ENCODE data around the gene NR2E1. TPM values are rescaled to one million over a fixed set of nuclear protein-coding genes. Genes with fewer than 3 reads are reported as not detected.

Gene NR2E1
- total and polyA plus RNA-seq, 10 of the 15 experiments (the other 5 are each of a cell fraction or from before 2014, with no cell fraction given), result not detected

- H3K9ac ChIP-seq (ENCODE audit: control insufficient read depth, insufficient read depth, low read length), result no peak overlapping the region
- no peaks in the 10 kb centered on the region for H3K36me3 ChIP-seq (ENCODE audit: control insufficient read depth in 2 of 2, insufficient read depth in 2 of 2, low read length in 1 of 2)
- BruUV-seq (replicated peaks), result no TSS peak
- ATAC-seq, result no peak
- DNase-seq (ENCODE audit: low read depth, low spot score), result no peak
- no peak for FAIRE-seq
- no peak overlapping the region for H3K4me2 ChIP-seq (ENCODE audit: control insufficient read depth, insufficient read depth)
- intact Hi-C loops (cut with micrococcal nuclease; ENCODE audit: unreplicated experiment), result no loop called here
- in situ Hi-C loops (cut with MboI), result no loop called here
- ChIA-PET POLR2A (no interaction called here), CTCF (interaction anchor here (0.8 to 1.1 kb wide), 2 partner anchors 277 to 315 kb away, joined by 4 to 5 read pairs; no protein-coding TSS in a partner anchor), SMC1A (ENCODE audit: uncharacterized antibody, unreplicated experiment) (interaction anchor here (0.5 to 1.4 kb wide), 3 partner anchors 24 to 315 kb away, joined by 3 read pairs; no protein-coding TSS in a partner anchor), RAD21 (ENCODE audit: unreplicated experiment) (no interaction called here)
- no peak overlapping the region for H2AFZ ChIP-seq (ENCODE audit: control insufficient read depth, low read depth, low read length)
- no peaks in the 10 kb centered on the region for H4K20me1 ChIP-seq (ENCODE audit: control insufficient read depth, insufficient read depth)
- no peaks in the 10 kb centered on the region; the same call in 2 of the 3 replicates for H3K9me3 ChIP-seq (replicated peaks; ENCODE audit: control insufficient read depth, insufficient read depth, low read length)
- H3K4me1 ChIP-seq (ENCODE audit: control insufficient read depth, insufficient read depth, low read length), result no peaks in the 10 kb centered on the region
- TF ChIP-seq SMAD1 (IDR thresholded peaks at IDR 0.05; ENCODE audit: low read depth, partially characterized antibody) (no peak), SUZ12 (IDR thresholded peaks at IDR 0.05; ENCODE audit: unreplicated experiment) (peak; percentile 65)
- H3K27me3 ChIP-seq (replicated peaks in 1 of 2; ENCODE audit: control insufficient read depth in 2 of 2, insufficient read depth in 2 of 2, low read length in 1 of 2), result peaks cover 23 to 32% of the 10 kb centered on the region in 2 experiments
- H3K79me2 ChIP-seq (ENCODE audit: control insufficient read depth, insufficient read depth, low read length), result no peaks in the 10 kb centered on the region
- WGBS (ENCODE audit: insufficient coverage, insufficient replicate concordance, low lambda C conversion rate, missing lambda C conversion rate), result 38% methylated on average over 43 of the region's 46 CpGs
- no peak overlapping the region for H3K27ac ChIP-seq (ENCODE audit: control insufficient read depth, insufficient read depth)
- no peak overlapping the region for H3K4me3 ChIP-seq
Observed at GRCh38 chr6:108176281-108177089, 10.7 kb downstream of the NR2E1 start.

- no peaks in the 10 kb centered on the region for H3K4me1 ChIP-seq (ENCODE audit: control insufficient read depth, insufficient read depth, low read length)
- FAIRE-seq, result no peak
- no peak overlapping the region for H3K4me3 ChIP-seq
- no peaks in the 10 kb centered on the region for H4K20me1 ChIP-seq (ENCODE audit: control insufficient read depth, insufficient read depth)
- ChIA-PET RAD21 (ENCODE audit: unreplicated experiment) (no interaction called here), POLR2A (no interaction called here), CTCF (interaction anchor here (0.7 to 1.5 kb wide), 3 partner anchors 8 to 344 kb away, joined by 3 to 5 read pairs (median 3); no protein-coding TSS in a partner anchor), SMC1A (ENCODE audit: uncharacterized antibody, unreplicated experiment) (interaction anchor here (2.8 kb wide), 1 partner anchor 8 kb away, joined by 7 read pairs; no protein-coding TSS in a partner anchor)
- no peak for ATAC-seq
- intact Hi-C loops (cut with micrococcal nuclease; ENCODE audit: unreplicated experiment), result no loop called here
- no peak for DNase-seq (ENCODE audit: low read depth, low spot score)
- H2AFZ ChIP-seq (ENCODE audit: control insufficient read depth, low read depth, low read length), result no peak overlapping the region
- peaks cover 18 to 23% of the 10 kb centered on the region in 2 experiments for H3K27me3 ChIP-seq (replicated peaks in 1 of 2; ENCODE audit: control insufficient read depth in 2 of 2, insufficient read depth in 2 of 2, low read length in 1 of 2)
- H3K27ac ChIP-seq (ENCODE audit: control insufficient read depth, insufficient read depth), result no peak overlapping the region
- no peaks in the 10 kb centered on the region for H3K36me3 ChIP-seq (ENCODE audit: control insufficient read depth in 2 of 2, insufficient read depth in 2 of 2, low read length in 1 of 2)
- H3K9ac ChIP-seq (ENCODE audit: control insufficient read depth, insufficient read depth, low read length), result no peak overlapping the region
- no peak overlapping the region for H3K4me2 ChIP-seq (ENCODE audit: control insufficient read depth, insufficient read depth)
- WGBS (ENCODE audit: insufficient coverage, insufficient replicate concordance, low lambda C conversion rate, missing lambda C conversion rate), result 0% methylated on average over 4 of the region's 4 CpGs
- BruUV-seq (replicated peaks), result no TSS peak
- no peaks in the 10 kb centered on the region for H3K79me2 ChIP-seq (ENCODE audit: control insufficient read depth, insufficient read depth, low read length)
- in situ Hi-C loops (cut with MboI), result no loop called here
- H3K9me3 ChIP-seq (replicated peaks; ENCODE audit: control insufficient read depth, insufficient read depth, low read length), result no peaks in the 10 kb centered on the region; the same call in 2 of the 3 replicates
- TF ChIP-seq, protein P1, sequence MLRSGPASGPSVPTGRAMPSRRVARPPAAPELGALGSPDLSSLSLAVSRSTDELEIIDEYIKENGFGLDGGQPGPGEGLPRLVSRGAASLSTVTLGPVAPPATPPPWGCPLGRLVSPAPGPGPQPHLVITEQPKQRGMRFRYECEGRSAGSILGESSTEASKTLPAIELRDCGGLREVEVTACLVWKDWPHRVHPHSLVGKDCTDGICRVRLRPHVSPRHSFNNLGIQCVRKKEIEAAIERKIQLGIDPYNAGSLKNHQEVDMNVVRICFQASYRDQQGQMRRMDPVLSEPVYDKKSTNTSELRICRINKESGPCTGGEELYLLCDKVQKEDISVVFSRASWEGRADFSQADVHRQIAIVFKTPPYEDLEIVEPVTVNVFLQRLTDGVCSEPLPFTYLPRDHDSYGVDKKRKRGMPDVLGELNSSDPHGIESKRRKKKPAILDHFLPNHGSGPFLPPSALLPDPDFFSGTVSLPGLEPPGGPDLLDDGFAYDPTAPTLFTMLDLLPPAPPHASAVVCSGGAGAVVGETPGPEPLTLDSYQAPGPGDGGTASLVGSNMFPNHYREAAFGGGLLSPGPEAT (IDR thresholded peaks at IDR 0.05; ENCODE audit: low read depth), result no peak
- TF ChIP-seq SRF (IDR thresholded peaks at IDR 0.05; ENCODE audit: low read depth in 2 of 2, low read length in 2 of 2) (no peak), E2F8 (IDR thresholded peaks at IDR 0.05; ENCODE audit: low read depth, partially characterized antibody) (no peak), TARDBP (IDR thresholded peaks at IDR 0.05; ENCODE audit: borderline replicate concordance) (no peak), IRF3 (IDR thresholded peaks at IDR 0.05) (no peak)
Observed at GRCh38 chr6:108179741-108180140, 13.9 kb downstream of the NR2E1 start.

Measured in GM12878 (cell line).